GM19328 (cell line): ENCODE measurements around the gene BEND2.
"Not testable (repeated sequence)": the region's sequence is repeated elsewhere in the genome, so short reads cannot be mapped to it uniquely, and the experiment has no call there.

Experiments used
- ATAC-seq: cut with Tn5 transposase; IDR thresholded peaks from one replicate; pipeline ENCODE4 v1.9.1; 2021; ENCODE audit warnings: mild to moderate bottlenecking, moderate library complexity; ENCODE audit not compliant: unreplicated experiment

Gene BEND2

GRCh38 chrX:18220786-18221185 is at the start of gene BEND2:
Gene BEND2, minus strand, starts transcription at chrX:18220886. Its CDS starts 136 bp downstream, at chrX:18220750.
- no peak for ATAC-seq

- ATAC-seq, result no peak
These were observed 34.4 kb upstream of the BEND2 start for GRCh38 chrX:18255059-18255458.

DNA sequence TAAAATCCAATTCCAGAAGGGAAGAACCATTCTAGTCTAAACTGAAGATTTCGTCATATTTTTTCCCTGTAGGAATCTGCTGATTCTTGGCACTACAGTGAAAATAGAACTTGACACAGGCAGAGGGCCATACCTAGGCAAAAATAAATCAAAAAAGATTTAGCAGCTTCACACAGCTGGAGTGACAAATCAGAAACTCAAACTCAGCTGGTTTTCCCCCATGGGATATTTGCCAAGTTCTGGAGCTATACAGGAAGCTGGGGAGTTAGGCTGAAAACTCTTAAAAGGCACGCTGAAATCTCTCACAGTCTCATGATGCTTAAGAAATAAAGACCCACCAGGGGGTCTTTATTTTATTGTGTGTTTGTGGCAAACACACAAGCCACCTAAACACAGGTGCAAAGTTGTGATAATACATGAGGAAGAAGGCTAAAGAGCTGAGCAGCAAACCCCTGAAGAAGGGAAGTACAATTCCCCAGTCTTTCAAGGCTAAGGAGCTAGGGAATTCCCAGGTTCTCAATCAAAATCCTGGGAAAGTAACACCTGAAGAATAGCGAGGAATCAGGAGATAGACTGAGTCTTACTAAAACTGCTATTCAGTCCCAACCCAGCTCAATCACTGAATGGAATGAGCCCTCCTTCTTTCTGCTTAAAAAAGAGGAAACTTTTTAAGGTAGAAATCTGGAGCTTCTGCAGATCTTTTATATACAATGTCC is 32.1 kb upstream of the BEND2 start:
- no peak for ATAC-seq

DNA sequence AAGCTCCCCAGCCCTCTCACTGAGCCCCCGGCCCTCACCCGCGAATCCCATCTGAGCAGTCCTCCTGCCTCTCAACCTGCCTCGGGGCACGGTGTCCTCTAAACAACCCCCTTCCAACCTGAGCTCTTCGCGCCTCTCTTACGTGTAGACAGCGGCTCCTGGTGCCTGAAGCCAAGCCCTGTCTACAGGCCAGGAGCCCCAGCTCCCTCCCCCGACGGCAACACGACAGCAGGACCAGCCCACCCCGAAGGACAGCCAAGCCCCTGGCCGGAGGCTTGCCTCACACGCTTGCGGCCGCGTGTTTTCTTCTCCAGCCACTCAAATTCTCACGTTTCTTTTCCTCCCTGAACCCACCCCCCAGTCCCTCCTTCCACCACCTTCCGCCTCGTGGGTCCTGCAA is 9.0 kb upstream of the BEND2 start:
- not testable (repeated sequence) for ATAC-seq

DNA sequence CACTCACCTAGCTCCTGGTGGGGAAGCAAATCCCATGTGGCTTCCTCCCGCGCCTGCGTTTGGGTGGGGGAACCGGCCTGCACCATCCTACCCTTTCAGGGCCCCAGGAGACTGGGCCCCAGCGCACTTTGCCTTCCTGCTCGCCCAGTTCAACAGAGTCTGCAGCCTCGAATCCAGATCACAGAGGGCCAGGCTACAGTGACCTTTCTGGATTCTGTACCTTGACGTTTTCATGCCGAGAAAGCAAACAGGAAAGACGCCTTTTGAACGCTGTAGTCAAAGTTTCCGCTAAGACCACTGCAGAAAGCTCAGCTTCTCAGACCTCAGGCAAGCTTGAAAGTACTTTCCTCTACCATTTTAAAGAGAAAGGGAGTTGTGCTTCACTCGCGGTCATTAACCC is 7.4 kb upstream of the BEND2 start:
- no peak for ATAC-seq

DNA sequence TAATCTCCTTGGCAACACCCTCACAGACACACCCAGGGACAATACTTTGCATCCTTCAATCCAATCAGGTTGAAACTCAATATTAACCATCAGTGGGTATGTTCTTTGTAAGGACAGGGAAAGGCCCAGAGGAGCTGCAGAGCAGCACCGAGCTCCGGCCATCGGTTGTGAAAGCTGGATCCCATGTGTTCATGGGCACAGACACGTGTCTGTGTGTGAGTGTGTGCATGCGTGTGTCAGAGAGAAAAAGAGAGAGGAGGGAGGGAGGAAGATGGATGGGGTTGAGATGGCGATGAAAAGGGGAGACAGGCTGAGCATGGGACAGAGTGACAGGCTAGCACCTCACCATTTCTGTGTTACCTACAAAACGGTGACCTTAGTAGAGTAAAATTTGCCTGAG is 6.8 kb upstream of the BEND2 start:
- ATAC-seq, result no peak

GRCh38 chrX:18210470-18210869 is 10.2 kb downstream of the BEND2 start:
- no peak for ATAC-seq

DNA sequence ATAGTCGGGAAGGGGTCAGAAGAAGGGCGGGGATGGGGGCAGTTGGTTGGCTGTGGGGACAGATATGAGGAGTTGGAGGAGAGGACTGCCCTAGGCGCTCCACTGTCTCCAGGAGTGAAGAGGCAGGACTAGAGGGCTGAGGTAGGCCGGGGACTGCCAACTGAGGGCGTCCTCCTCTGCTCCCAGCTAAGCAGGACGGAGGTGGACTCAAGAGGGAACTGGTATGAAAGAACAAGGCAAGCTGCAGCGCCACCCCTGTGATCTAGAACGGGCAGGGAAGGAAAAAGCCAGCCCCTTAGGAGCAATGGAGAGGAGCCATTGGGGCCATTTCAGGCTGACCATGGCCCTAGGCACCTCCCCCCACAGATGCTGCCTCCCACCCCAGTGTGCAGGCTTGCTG is 14.0 kb downstream of the BEND2 start:
- ATAC-seq, result no peak

DNA sequence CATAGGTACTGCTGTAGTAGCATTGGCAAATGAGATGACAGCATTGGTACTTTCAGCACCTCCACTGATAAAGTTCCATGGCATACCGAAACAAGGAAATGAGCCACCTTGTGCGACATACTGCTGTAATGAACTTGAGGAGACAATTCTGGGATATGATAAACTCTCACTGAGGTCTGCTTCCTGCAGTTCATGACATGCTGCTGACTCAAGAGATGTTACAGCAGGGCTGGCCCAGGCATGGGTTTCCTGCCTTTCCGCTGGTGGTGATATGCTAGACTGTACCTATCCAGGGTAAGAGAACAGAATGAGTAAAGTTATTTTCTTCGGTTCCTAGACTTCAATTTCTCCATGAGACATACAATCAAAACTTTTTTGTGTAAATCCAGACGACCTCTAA is 17.1 kb downstream of the BEND2 start:
- ATAC-seq, result no peak

DNA sequence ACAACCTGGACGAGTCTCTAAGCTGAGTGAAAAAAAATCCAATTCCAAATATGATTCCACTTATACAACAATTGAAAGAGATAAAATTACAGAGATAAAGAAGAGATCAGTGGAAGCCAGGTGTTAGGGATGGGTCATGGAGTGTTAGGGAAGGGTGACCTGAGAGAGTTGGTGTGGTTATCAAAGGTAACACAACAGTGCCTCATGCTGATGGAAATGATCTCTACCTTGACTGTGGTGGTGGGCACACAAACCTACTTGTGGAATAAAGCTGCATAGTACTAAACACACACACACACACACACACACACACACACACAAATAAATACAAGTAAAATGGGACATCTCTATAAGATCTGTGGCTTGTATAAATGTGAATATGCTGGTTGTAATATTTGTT is 26.0 kb downstream of the BEND2 start:
- ATAC-seq, result no peak

DNA sequence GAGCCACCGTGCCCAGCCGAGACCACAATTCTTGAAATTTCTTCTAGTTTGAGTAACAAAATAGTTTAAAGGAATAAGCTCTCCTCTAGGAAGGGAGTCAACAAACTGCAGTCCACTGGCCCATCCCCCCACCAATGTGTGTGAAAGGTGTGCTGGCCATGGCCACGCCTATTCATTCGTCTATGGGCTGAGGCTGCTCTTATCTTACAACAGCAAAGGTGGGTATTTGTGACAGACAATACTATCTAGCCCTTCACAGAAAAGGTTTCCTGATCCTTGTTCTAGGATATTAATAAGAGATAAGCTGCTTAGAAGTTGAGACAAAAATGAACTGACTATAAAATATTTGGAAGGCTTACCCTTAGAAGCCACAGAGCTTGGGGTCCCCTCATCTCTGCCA is 41.2 kb downstream of the BEND2 start:
- ATAC-seq, result no peak

GRCh38 chrX:18174971-18175370 is 45.7 kb downstream of the BEND2 start:
- ATAC-seq, result no peak

DNA sequence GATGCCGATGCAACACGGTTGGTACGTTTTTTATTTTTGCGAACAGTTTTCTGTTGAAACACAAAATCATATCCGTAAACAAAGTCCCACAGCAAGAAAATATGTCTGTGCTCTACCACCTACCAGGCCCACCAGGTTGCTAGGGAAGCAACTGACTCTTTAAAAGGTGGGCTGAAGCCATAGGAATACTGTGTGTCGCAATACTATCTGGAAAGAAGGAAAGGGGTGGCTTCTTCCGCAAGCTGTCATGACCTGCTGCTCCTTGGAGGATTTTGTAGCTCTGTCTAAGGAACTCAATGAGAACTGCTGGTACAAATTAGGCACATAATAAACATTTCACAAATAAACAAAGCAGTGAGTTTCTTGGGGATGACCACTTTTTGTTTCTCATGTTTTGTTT is 46.5 kb downstream of the BEND2 start:
- ATAC-seq, result no peak

- ATAC-seq, result no peak
These were observed 47.0 kb downstream of the BEND2 start for GRCh38 chrX:18173494-18174180.

DNA sequence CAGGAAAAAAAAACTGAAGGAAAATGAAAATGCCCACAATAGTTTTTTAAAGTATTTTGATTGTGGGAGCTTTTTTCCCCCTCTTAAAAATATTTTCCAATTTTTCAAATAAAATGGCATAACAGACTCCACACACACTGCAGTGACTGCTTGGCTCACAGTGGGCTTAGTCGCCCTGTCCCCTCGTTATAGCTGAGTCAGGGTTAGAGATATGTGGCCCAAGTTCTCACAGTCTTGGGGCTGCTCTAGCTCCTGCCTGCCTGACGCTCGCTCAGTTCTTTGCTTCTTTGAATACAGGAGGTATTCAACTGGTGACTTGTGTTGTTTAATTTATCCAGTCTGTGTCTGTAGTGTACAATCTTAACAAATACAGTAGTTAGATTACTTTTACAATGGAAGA is 47.7 kb downstream of the BEND2 start:
- no peak for ATAC-seq

DNA sequence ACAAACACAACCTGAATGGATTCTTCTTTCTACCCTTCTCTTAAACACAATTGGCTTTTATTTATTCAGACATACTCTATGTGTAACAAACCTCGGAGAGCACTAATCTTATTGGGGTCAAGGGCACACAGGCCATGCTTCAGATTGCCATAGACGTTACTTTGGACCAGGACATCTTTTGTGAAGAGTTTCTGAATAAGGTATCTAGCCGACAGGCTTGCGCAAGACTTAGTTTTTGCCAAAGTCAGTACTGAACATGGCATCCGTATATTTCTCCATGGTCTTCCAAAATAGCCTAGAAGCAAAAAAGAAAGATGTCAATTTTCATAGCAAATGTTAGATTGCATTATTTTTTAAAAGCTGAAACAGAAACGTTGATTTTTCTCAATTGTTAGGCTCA is 49.8 kb downstream of the BEND2 start:
- ATAC-seq, result no peak

DNA sequence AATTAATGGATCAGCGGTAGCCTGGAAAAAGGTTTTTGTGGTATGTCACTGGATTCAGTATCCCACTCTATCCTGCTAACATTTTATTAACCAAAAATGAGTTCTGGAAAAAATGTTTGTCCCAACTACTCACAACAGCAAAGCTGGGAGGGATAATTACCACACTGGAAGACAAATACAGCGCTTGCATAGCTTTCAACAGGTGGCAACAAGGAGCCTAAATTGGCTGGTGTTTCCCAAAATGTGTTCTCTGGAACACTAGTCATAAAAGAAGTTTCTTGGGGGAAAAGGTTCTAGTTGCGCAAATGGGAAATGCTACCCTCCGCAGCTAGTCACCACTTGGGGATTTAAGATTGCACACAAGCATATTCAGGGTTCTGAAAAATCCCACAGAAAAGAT is 54.6 kb downstream of the BEND2 start:
- ATAC-seq, result no peak

DNA sequence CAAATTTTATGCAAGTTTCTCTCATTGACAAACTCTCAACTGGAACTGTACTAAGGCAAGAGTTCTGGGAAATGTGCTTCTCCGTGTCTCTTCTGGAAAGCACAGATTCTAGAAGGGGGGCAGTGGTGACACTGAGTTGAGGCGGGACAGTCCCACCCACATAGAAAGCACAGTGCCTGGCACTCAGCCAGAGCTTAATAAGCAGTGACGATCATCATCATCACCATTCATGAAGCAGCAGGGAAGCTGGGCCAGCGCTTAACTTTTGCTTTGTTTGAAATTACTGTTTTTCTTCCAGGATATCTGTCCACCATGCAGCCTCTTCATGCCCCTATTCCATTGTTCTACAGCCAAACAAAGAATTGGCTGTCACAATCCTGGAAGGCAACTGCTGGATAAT is 60.3 kb downstream of the BEND2 start:
- no peak for ATAC-seq

DNA sequence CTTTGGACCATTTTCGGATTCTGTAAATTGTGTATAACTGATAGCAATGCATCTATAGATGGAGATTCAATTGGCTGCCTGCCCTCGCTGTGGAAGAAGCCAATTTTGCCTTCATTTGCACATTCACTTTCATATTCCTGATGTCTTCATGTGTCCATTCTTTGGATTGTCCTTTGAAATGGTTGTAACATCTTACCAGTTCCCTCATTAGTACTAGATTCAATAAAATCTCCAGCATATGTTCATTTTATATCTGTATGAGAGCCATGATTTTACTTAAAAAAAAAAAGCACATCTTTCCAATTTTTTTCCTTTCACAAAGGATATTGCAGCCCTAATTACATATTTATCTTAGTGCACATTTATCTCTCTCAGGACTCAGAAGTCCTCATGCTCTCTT is 61.7 kb downstream of the BEND2 start:
- ATAC-seq, result no peak

DNA sequence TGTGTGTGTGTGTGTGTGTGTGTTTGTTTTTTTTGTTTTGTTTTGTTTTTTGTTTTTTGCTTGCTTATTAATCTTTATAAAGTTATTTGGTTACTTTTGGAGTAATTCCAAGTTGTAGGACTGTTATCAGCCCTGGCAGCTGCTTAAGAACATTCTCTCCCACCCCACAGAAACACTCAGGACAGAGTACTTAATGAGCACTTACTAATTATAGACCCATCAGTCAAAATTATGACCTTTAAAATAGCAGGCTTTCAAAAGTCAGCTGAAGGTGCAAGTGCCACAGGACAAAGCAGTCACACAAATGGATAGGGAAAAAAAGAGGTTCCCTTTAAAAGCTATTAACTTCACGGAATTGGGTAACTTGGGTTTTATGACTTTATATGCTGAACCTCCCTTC is 69.0 kb downstream of the BEND2 start:
- no peak for ATAC-seq

- no peak for ATAC-seq
These were observed 69.5 kb downstream of the BEND2 start for GRCh38 chrX:18151157-18151556.

GRCh38 chrX:18149454-18149853 is 71.2 kb downstream of the BEND2 start:
- no peak for ATAC-seq

DNA sequence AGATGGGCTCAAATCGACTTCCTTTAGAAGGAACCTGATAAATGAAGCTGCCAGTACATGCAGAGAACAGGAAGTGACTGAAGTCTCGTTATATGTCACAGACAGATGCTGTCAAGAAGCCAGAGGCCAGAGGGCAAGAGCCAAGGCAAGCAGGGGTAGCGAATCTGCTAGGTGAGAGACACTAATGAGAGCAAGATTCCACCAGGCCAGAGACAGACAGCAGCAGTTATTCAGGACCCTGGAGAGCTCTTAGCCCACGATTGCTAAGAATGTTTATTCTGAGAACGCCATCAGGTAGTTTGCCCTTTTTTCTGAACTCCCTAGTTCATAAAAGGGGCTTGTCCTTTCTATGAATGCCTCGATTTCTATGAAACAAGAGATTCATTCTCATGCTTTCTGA is 73.7 kb downstream of the BEND2 start:
- no peak for ATAC-seq
